H1 (cell line): ENCODE results near the gene ZMIZ1. TPM values are rescaled to one million over a fixed set of nuclear protein-coding genes. Genes with fewer than 3 reads are reported as not detected.

Experiments used
- CTCF ChIA-PET: fragments of 300-600 bp; sonication (Branson Sonifier 250); formaldehyde crosslinking; loops from one replicate; lab custom pipeline; 2021; ENCODE audit not compliant: partially characterized antibody; lab: Charles Lee
- POLR2A ChIA-PET: fragments of 300-600 bp; sonication (Branson Sonifier 250); formaldehyde crosslinking; loops from one replicate; lab custom pipeline; 2021; ENCODE audit warnings: inconsistent platforms; ENCODE audit not compliant: partially characterized antibody; lab: Charles Lee
- DNase-seq, 2 experiments: peaks; one replicate each; pipeline versions ENCODE4 v3.0.0 to v3.0.0-alpha.2; 2010 to 2022; ENCODE audit warnings: low spot score in 2 of 2, low read depth in 1 of 2, mixed read lengths in 1 of 2
- FAIRE-seq: peaks from 2 replicates; lab custom pipeline; 2011; peaks lifted over from hg19 to GRCh38; lab: Jason Lieb, UNC
- H2AFZ ChIP-seq: 2 replicates; pipeline ENCODE4 v1.8.1; 2012; ENCODE audit warnings: low read length, inconsistent platforms
- H2AK5ac ChIP-seq: 2 replicates; pipeline ENCODE4 v1.6.1; 2013; ENCODE audit warnings: low read depth, low read length
- H2BK120ac ChIP-seq: replicated peaks from 2 replicates; pipeline ENCODE3; 2013; ENCODE audit warnings: low read depth, low read length, inconsistent platforms
- H2BK12ac ChIP-seq: 2 replicates; pipeline ENCODE4 v1.6.1; 2013; ENCODE audit warnings: low read depth, low read length
- H2BK15ac ChIP-seq: 2 replicates; pipeline ENCODE4 v1.6.1; 2013; ENCODE audit warnings: low read length
- H2BK20ac ChIP-seq: 2 replicates; pipeline ENCODE4 v1.6.1; 2013; ENCODE audit warnings: low read length
- H2BK5ac ChIP-seq: 2 replicates; pipeline ENCODE4 v1.6.1; 2013; ENCODE audit warnings: low read depth, low read length
- H3K14ac ChIP-seq: 2 replicates; pipeline ENCODE4 v1.6.1; 2013; ENCODE audit warnings: inconsistent platforms; ENCODE audit not compliant: insufficient read length
- H3K18ac ChIP-seq: 2 replicates; pipeline ENCODE4 v1.6.1; 2013; ENCODE audit warnings: low read length; ENCODE audit errors: extremely low read depth
- H3K23ac ChIP-seq: 2 replicates; pipeline ENCODE4 v1.6.1; 2013; ENCODE audit warnings: inconsistent platforms; ENCODE audit not compliant: insufficient read length
- H3K23me2 ChIP-seq: 2 replicates; pipeline ENCODE4 v1.6.1; 2013; ENCODE audit warnings: low read depth, low read length
- H3K27ac ChIP-seq: 2 replicates; pipeline ENCODE4 v1.6.1; 2011; ENCODE audit warnings: low read depth, low read length, inconsistent platforms
- H3K27me3 ChIP-seq, 4 experiments: replicated peaks in 1 of 4; 1 replicate in 1 of 4; 2 replicates in 3 of 4; pipeline versions ENCODE4 v1.6.1 to v1.8.1; 2011 to 2013; ENCODE audit warnings: low read length in 3 of 4, mild to moderate bottlenecking in 3 of 4, inconsistent platforms in 2 of 4, mixed read lengths in 2 of 4, moderate library complexity in 1 of 4; ENCODE audit not compliant: control insufficient read depth in 3 of 4, insufficient read depth in 3 of 4; ENCODE audit errors: extremely low read depth in 1 of 4
- H3K36me3 ChIP-seq, 4 experiments: 2 replicates each; pipeline versions ENCODE4 v1.6.1 to v1.8.1; 2011 to 2013; ENCODE audit warnings: mild to moderate bottlenecking in 4 of 4, low read length in 3 of 4, moderate library complexity in 2 of 4, control low read depth in 1 of 4, inconsistent platforms in 1 of 4; ENCODE audit not compliant: insufficient read depth in 4 of 4, control insufficient read depth in 2 of 4
- H3K4ac ChIP-seq: replicated peaks from 2 replicates; pipeline ENCODE3; 2013; ENCODE audit warnings: low read length, low read depth, mixed read lengths, inconsistent platforms; ENCODE audit not compliant: insufficient read length
- H3K4me1 ChIP-seq, 4 experiments: replicated peaks in 1 of 4; 1 replicate in 1 of 4; 2 replicates in 3 of 4; pipeline versions ENCODE4 v1.6.1 to v1.8.1; 2011 to 2013; ENCODE audit warnings: low read length in 3 of 4, inconsistent platforms in 2 of 4, mixed read lengths in 1 of 4; ENCODE audit not compliant: insufficient read depth in 4 of 4, control insufficient read depth in 3 of 4
- H3K4me2 ChIP-seq, 2 experiments: 2 replicates each; pipeline versions ENCODE4 v1.6.1 to v1.8.1; 2011 to 2013; ENCODE audit warnings: low read depth in 2 of 2, low read length in 2 of 2, control low read depth in 1 of 2, inconsistent platforms in 1 of 2, mild to moderate bottlenecking in 1 of 2; ENCODE audit not compliant: insufficient read depth in 1 of 2
- H3K4me3 ChIP-seq, 4 experiments: fragments of 200-600, 300-600 bp in 1 of 4; sonication (generic), shearing (Covaris generic), sonication (Bioruptor Twin) in 1 of 4; 2 replicates each; pipeline versions ENCODE4 v1.5.1 to v1.8.1; 2011 to 2016; ENCODE audit warnings: low read length in 4 of 4, low read depth in 3 of 4, control low read depth in 2 of 4, inconsistent platforms in 2 of 4, mild to moderate bottlenecking in 2 of 4, mixed read lengths in 1 of 4, moderate library complexity in 1 of 4; ENCODE audit not compliant: insufficient read depth in 2 of 4; ENCODE audit errors: extremely low read depth in 1 of 4
- H3K56ac ChIP-seq: replicated peaks from 2 replicates; pipeline ENCODE3; 2013; ENCODE audit warnings: low read depth, mild to moderate bottlenecking, mixed read lengths, low read length, inconsistent platforms; ENCODE audit not compliant: insufficient read length
- H3K79me1 ChIP-seq: 2 replicates; pipeline ENCODE4 v1.6.1; 2013; ENCODE audit warnings: low read depth, low read length, control low read depth
- H3K79me2 ChIP-seq, 2 experiments: 2 replicates each; pipeline versions ENCODE4 v1.6.1 to v1.8.1; 2012 to 2013; ENCODE audit warnings: low read length in 2 of 2, mild to moderate bottlenecking in 2 of 2, inconsistent platforms in 1 of 2; ENCODE audit not compliant: insufficient read depth in 2 of 2, control insufficient read depth in 1 of 2
- H3K9ac ChIP-seq, 4 experiments: replicated peaks in 1 of 4; 1 replicate in 1 of 4; 2 replicates in 3 of 4; pipeline versions ENCODE4 v1.6.1 to v1.8.1; 2011 to 2013; ENCODE audit warnings: low read depth in 3 of 4, low read length in 3 of 4, control low read depth in 2 of 4, mild to moderate bottlenecking in 2 of 4, moderate library complexity in 2 of 4, inconsistent platforms in 1 of 4; ENCODE audit errors: extremely low read depth in 1 of 4
- H3K9me3 ChIP-seq, 2 experiments: 2 replicates each; pipeline versions ENCODE4 v1.6.1 to v1.8.1; 2012 to 2013; ENCODE audit warnings: mild to moderate bottlenecking in 2 of 2, moderate library complexity in 2 of 2, control low read depth in 1 of 2, inconsistent platforms in 1 of 2, low read depth in 1 of 2, low read length in 1 of 2, mixed read lengths in 1 of 2; ENCODE audit not compliant: insufficient read depth in 2 of 2
- H4K20me1 ChIP-seq, 2 experiments: replicated peaks in 1 of 2; 2 replicates each; pipeline versions ENCODE3 to v1.8.1; 2011 to 2013; ENCODE audit warnings: inconsistent platforms in 2 of 2, low read length in 2 of 2, mild to moderate bottlenecking in 1 of 2; ENCODE audit not compliant: insufficient read depth in 2 of 2, control insufficient read depth in 1 of 2
- H4K5ac ChIP-seq: 2 replicates; pipeline ENCODE4 v1.6.1; 2013; ENCODE audit warnings: low read length, low read depth, mixed read lengths, inconsistent platforms; ENCODE audit not compliant: insufficient read length
- H4K8ac ChIP-seq: 2 replicates; pipeline ENCODE4 v1.8.0; 2013; ENCODE audit warnings: mild to moderate bottlenecking, moderate library complexity, low read length, inconsistent platforms; ENCODE audit not compliant: insufficient read depth; ENCODE audit errors: extremely low read depth
- H4K91ac ChIP-seq: replicated peaks from 2 replicates; pipeline ENCODE3; 2013; ENCODE audit warnings: low read length, mixed read lengths, inconsistent platforms; ENCODE audit not compliant: insufficient read length
- CHD1 ChIP-seq: IDR thresholded peaks from 2 replicates; pipeline ENCODE4 v1.6.1; 2012; ENCODE audit warnings: low read depth, low read length, improper control_type of control experiment
- GTF2F1 ChIP-seq: IDR thresholded peaks from 2 replicates; pipeline ENCODE4 v1.6.1; 2012; ENCODE audit warnings: low read depth, low read length, improper control_type of control experiment, borderline replicate concordance
- HDAC2 ChIP-seq, 2 experiments: fragments of 300-600 bp in 1 of 2; sonication (generic) in 1 of 2; IDR thresholded peaks; 2 replicates each; pipeline ENCODE4 v1.6.1; 2011 to 2012; ENCODE audit warnings: low read depth in 2 of 2, low read length in 2 of 2, mild to moderate bottlenecking in 2 of 2, moderate library complexity in 2 of 2, borderline replicate concordance in 1 of 2, inconsistent platforms in 1 of 2
- NANOG ChIP-seq: IDR thresholded peaks from 2 replicates; pipeline ENCODE4 v1.6.1; 2011; ENCODE audit warnings: low read length, low read depth, mild to moderate bottlenecking, inconsistent platforms; ENCODE audit not compliant: insufficient read depth, poor library complexity, severe bottlenecking
- RBBP5 ChIP-seq: IDR thresholded peaks from 2 replicates; pipeline ENCODE4 v1.7.1; 2012; ENCODE audit warnings: low read depth, mild to moderate bottlenecking, inconsistent platforms, low read length, moderate library complexity, borderline replicate concordance
- SIRT6 ChIP-seq: IDR thresholded peaks from one replicate; pipeline ENCODE4 v1.7.1; 2012; ENCODE audit warnings: low read length, inconsistent platforms
- SP2 ChIP-seq: IDR thresholded peaks from 2 replicates; pipeline ENCODE4 v1.6.1; 2012; ENCODE audit warnings: mild to moderate bottlenecking, low read length, inconsistent platforms
- TCF12 ChIP-seq: IDR thresholded peaks from 2 replicates; pipeline ENCODE4 v1.6.1; 2011; ENCODE audit warnings: low read depth, mild to moderate bottlenecking, low read length
- WGBS, 2 experiments: shearing (Covaris generic) in 1 of 2; methylation state at CpG; one replicate each; pipeline versions ENCODE4 v1.1.6 to v1.1.7; 2013 to 2015; ENCODE audit warnings: low lambda C conversion rate in 2 of 2, mixed read lengths in 2 of 2, inconsistent platforms in 1 of 2, low coverage in 1 of 2, missing lambda C conversion rate in 1 of 2; ENCODE audit not compliant: insufficient replicate concordance in 2 of 2, insufficient coverage in 1 of 2, insufficient read length in 1 of 2; ENCODE audit errors: extremely low coverage in 1 of 2, missing lambda C conversion rate in 1 of 2; 5-methylcytosine and 5-hydroxymethylcytosine counted together
- polyA plus RNA-seq, 7 experiments: library from polyadenylated mRNA; depleted of rRNA in 3 of 7; stranded (reverse) in 5 of 7; unstranded in 2 of 7; fragments of >200 nt in 5 of 7; fragments of 200-250 nt in 2 of 7; gene quantifications; 1 replicate in 5 of 7; 2 replicates in 1 of 7; 4 replicates in 1 of 7; pipeline versions ENCODE4 v1.2.1 to v1.2.3, GENCODE V29; 2011 to 2013; ENCODE audit warnings: missing spikeins in 2 of 7, mixed read lengths in 2 of 7
- total RNA-seq: library from RNA; stranded (reverse); fragmentation: NEBNext Ultra II Directional; extraction: Animal tissue kit (Norgen Biotek cat#: 25700); gene quantifications from 2 replicates; pipeline ENCODE4 v1.2.1, GENCODE V29; 2021
- TF ChIP-seq, protein P1 (sequence below): IDR thresholded peaks from 2 replicates; pipeline ENCODE4 v1.6.1; 2012; ENCODE audit warnings: inconsistent platforms
- TF ChIP-seq, protein P2 (sequence below), 3 experiments: IDR thresholded peaks; 1 replicate in 2 of 3; 2 replicates in 1 of 3; pipeline versions ENCODE4 v1.5.1 to v1.6.1; 2011; ENCODE audit warnings: low read length in 3 of 3, mild to moderate bottlenecking in 3 of 3, inconsistent platforms in 2 of 3, low read depth in 1 of 3, moderate library complexity in 1 of 3; ENCODE audit not compliant: insufficient read depth in 1 of 3; ENCODE audit errors: control extremely low read depth in 1 of 3

Gene ZMIZ1
- total and polyA plus RNA-seq, 2 of the 8 experiments (the other 6 are each of a cell fraction or from before 2014, with no cell fraction given): 8.1 to 28.0 TPM

DNA sequence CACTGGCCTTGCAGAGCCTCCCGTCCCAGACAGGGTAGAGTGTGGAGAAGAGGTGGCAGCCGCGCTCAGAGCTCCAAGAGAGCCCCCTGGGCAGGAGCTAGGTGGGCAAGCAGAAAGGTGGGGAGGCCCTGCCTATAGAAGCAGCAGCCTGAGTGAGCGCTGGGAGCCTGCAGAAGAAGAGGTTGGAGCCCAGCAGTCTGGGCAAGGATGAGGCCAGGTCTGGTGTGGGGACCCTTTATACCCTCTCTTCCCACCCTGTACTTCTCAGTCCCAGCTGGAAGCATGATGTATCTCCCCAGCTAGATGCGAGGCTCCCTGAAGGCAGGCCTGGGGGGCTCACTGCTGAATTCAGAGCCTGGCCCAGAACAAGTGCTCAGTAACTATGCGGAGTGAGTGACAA is 44.5 kb upstream of the ZMIZ1 start:
- H3K4me1 ChIP-seq: peaks cover 0 to 6% (median 2%) of the 10 kb centered on the region in 4 experiments; a peak in 3 of 7 replicates
- no peak overlapping the region for H3K4me2 ChIP-seq
- no peak overlapping the region for H2BK20ac ChIP-seq
- H3K4me3 ChIP-seq: no peak overlapping the region
- no peak overlapping the region for H3K9ac ChIP-seq
- no peak overlapping the region for H2BK15ac ChIP-seq
- peaks cover 0 to 2% of the 10 kb centered on the region in 2 experiments for H4K20me1 ChIP-seq
- H3K36me3 ChIP-seq: no peaks in the 10 kb centered on the region
- no peak overlapping the region for H3K23ac ChIP-seq
- WGBS, 2 experiments: 84% methylated on average over 6 of the region's 6 CpGs; no CpG with 5 or more reads in 1 of the 2 experiments
- H2AK5ac ChIP-seq: no peak overlapping the region
- H3K4ac ChIP-seq: no peak overlapping the region
- FAIRE-seq (no peak), DNase-seq (no peak)
- no peak overlapping the region for H4K8ac ChIP-seq
- no peaks in the 10 kb centered on the region for H3K9me3 ChIP-seq
- H3K27me3 ChIP-seq: no peaks in the 10 kb centered on the region
- no peak overlapping the region for H4K5ac ChIP-seq
- POLR2A ChIA-PET: interaction anchor here (0.8 kb wide), 1 partner anchor 8 kb away, joined by 3 read pairs; no protein-coding TSS in a partner anchor
- H2BK5ac ChIP-seq: no peak overlapping the region
- H2AFZ ChIP-seq: no peak overlapping the region
- H3K18ac ChIP-seq: no peak overlapping the region
- CTCF ChIA-PET: interaction anchor here (0.6 to 1.5 kb wide), 6 partner anchors 9 to 173 kb away, joined by 3 to 4 read pairs (median 3); no protein-coding TSS in a partner anchor
- no peak overlapping the region for H3K56ac ChIP-seq
- no peak overlapping the region for H2BK12ac ChIP-seq
- H3K27ac ChIP-seq: no peak overlapping the region
- no peaks in the 10 kb centered on the region for H3K79me1 ChIP-seq
- no peaks in the 10 kb centered on the region for H3K79me2 ChIP-seq
- no peak overlapping the region for H2BK120ac ChIP-seq
- H3K14ac ChIP-seq: no peak overlapping the region
- no peak overlapping the region for H4K91ac ChIP-seq
- H3K23me2 ChIP-seq: peaks cover 4% of the 10 kb centered on the region; the same call in 1 of the 2 replicates
- TF ChIP-seq, protein P1, sequence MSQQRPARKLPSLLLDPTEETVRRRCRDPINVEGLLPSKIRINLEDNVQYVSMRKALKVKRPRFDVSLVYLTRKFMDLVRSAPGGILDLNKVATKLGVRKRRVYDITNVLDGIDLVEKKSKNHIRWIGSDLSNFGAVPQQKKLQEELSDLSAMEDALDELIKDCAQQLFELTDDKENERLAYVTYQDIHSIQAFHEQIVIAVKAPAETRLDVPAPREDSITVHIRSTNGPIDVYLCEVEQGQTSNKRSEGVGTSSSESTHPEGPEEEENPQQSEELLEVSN: no peak
- no peak for TF ChIP-seq SP2
- no peak for TF ChIP-seq SIRT6
- no peak for TF ChIP-seq HDAC2 (IDR thresholded peaks at IDR 0.05; ENCODE audit: borderline replicate concordance in 1 of 2, low read depth in 2 of 2, low read length in 2 of 2)
- TF ChIP-seq CHD1: no peak
- TF ChIP-seq GTF2F1: no peak
- TF ChIP-seq NANOG: no peak
- TF ChIP-seq RBBP5: no peak
- TF ChIP-seq TCF12: no peak
- TF ChIP-seq, protein P2, sequence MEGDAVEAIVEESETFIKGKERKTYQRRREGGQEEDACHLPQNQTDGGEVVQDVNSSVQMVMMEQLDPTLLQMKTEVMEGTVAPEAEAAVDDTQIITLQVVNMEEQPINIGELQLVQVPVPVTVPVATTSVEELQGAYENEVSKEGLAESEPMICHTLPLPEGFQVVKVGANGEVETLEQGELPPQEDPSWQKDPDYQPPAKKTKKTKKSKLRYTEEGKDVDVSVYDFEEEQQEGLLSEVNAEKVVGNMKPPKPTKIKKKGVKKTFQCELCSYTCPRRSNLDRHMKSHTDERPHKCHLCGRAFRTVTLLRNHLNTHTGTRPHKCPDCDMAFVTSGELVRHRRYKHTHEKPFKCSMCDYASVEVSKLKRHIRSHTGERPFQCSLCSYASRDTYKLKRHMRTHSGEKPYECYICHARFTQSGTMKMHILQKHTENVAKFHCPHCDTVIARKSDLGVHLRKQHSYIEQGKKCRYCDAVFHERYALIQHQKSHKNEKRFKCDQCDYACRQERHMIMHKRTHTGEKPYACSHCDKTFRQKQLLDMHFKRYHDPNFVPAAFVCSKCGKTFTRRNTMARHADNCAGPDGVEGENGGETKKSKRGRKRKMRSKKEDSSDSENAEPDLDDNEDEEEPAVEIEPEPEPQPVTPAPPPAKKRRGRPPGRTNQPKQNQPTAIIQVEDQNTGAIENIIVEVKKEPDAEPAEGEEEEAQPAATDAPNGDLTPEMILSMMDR (IDR thresholded peaks at IDR 0.05; ENCODE audit: control extremely low read depth in 1 of 3, insufficient read depth in 1 of 3, low read depth in 1 of 3, low read length in 3 of 3): no peak
